Measurements from ENCODE around the gene CMPK2.
A peak's percentile ranks its signal among the peaks of the same experiment; 100 is the strongest.

Gene CMPK2

DNA sequence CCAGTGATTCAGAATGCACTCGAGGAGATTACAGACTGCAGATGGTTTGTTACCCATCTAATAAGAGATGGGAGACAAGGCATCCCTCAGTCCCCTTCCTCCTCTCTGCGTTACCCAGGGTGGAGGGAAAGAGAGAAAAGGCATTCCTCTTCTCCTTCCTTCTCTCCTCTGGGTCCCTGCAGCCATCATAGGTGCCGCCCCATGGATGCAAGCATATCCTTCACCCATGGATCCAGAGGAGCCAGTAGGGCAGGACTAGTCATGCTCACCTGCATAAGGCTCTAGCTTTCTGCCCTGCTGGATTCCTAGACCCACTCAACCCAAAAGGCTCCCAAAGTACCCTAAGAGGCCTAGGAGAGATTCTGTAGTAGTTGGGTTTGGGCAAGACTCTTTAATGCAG lies 20.4 kb downstream of the CMPK2 start:
- H3K14ac ChIP-seq (ENCODE audit: low read length in 2 of 2): no peak overlapping the region
- peaks cover 55% of the 10 kb centered on the region for H3K9me3 ChIP-seq (ENCODE audit: control insufficient read depth, low read length)
- H3K23ac ChIP-seq (ENCODE audit: low read length in 2 of 2): no peak overlapping the region
- H3K18ac ChIP-seq (ENCODE audit: low read depth in 1 of 2, low read length in 2 of 2): no peak overlapping the region
- peak; percentile 31 for DNase-seq
- no peak overlapping the region for H2BK12ac ChIP-seq (ENCODE audit: low read length in 2 of 2)
- H4K91ac ChIP-seq (ENCODE audit: low read length): no peak overlapping the region
- H3K4me3 ChIP-seq (ENCODE audit: insufficient read depth in 1 of 2, low read depth in 1 of 2, low read length in 2 of 2): peak overlapping the region in 1 of 2 experiments; percentile 28
- H3K4me2 ChIP-seq (ENCODE audit: low read length, poor library complexity, severe bottlenecking): no peak overlapping the region
- H2AFZ ChIP-seq (ENCODE audit: low read depth, low read length): no peak overlapping the region
- no peak overlapping the region for H2BK120ac ChIP-seq (ENCODE audit: low read depth, low read length)
- H3K9ac ChIP-seq (ENCODE audit: low read length): no peak overlapping the region
- H2AK5ac ChIP-seq (ENCODE audit: low read length, severe bottlenecking): no peak overlapping the region
- H2BK15ac ChIP-seq (ENCODE audit: low read depth, poor library complexity, severe bottlenecking): no peak overlapping the region
- no peak overlapping the region for H4K8ac ChIP-seq (ENCODE audit: low read length)
- H3K27me3 ChIP-seq (ENCODE audit: control insufficient read depth in 1 of 2, insufficient read depth in 1 of 2, low read length in 2 of 2): no peaks in the 10 kb centered on the region
- no peak overlapping the region for H2BK5ac ChIP-seq (ENCODE audit: low read depth, low read length, poor library complexity, severe bottlenecking)
- no peaks in the 10 kb centered on the region for H3K79me1 ChIP-seq (replicated peaks; ENCODE audit: low read length, poor library complexity, severe bottlenecking)
- 65% methylated on average over 3 of the region's 3 CpGs for WGBS
- no peak overlapping the region for H3K4ac ChIP-seq (ENCODE audit: low read depth in 1 of 2, low read length in 2 of 2)
- no peak overlapping the region for H3K27ac ChIP-seq (ENCODE audit: low read length, poor library complexity, severe bottlenecking)
- H3K4me1 ChIP-seq (ENCODE audit: control insufficient read depth, insufficient read depth, low read depth, low read length): no peaks in the 10 kb centered on the region
- H3K36me3 ChIP-seq (ENCODE audit: control insufficient read depth in 1 of 2, insufficient read depth in 2 of 2, low read depth in 1 of 2, low read length in 2 of 2): peaks cover 0 to 17% of the 10 kb centered on the region in 2 experiments

DNA sequence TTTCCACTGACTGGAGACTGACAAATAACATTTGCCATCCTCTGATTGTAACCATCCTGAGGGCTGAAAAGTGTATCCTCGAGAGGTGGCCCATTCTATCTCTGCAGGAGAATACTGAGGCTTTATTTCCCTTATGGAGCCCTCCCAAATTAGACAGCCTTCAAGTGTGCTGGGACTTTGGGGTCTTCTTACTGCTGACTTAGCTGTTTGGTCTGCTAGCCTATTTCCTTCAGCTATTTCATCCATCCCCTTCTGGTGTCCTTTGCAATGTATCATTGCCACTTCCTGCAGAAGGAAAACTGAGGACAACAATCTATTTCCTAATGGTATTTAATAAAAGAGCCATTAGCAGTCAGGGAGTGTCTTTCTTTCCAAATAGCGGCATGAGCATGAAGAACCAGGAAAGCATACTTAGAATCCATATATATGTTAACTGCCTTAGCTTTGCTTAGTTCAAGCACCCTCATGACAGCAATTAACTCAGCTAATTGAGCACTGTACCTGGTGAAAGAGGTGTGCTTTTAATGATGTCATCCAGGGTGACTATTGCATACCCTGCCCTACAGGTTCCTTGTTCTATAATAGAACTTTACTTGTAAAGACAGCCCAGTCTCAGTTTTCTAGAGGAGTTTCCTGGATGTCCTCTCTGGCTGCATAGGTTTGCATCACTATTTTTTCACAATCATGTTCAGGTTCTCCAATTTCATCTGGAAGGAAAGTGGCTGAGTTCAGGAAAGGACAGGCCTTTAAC lies 24.0 kb downstream of the CMPK2 start:
- H3K18ac ChIP-seq (ENCODE audit: low read depth in 1 of 2, low read length in 2 of 2): no peak overlapping the region
- no peak overlapping the region for H4K91ac ChIP-seq (ENCODE audit: low read length)
- no peaks in the 10 kb centered on the region for H3K79me1 ChIP-seq (replicated peaks; ENCODE audit: low read length, poor library complexity, severe bottlenecking)
- no peak overlapping the region for H2BK15ac ChIP-seq (ENCODE audit: low read depth, poor library complexity, severe bottlenecking)
- no peaks in the 10 kb centered on the region for H3K36me3 ChIP-seq (ENCODE audit: control insufficient read depth in 1 of 2, insufficient read depth in 2 of 2, low read depth in 1 of 2, low read length in 2 of 2)
- no peak overlapping the region for H3K9ac ChIP-seq (ENCODE audit: low read length)
- H2AFZ ChIP-seq (ENCODE audit: low read depth, low read length): no peak overlapping the region
- H3K27ac ChIP-seq (ENCODE audit: low read length, poor library complexity, severe bottlenecking): no peak overlapping the region
- no peaks in the 10 kb centered on the region for H3K4me1 ChIP-seq (ENCODE audit: control insufficient read depth, insufficient read depth, low read depth, low read length)
- no peak overlapping the region for H2BK12ac ChIP-seq (ENCODE audit: low read length in 2 of 2)
- no peak overlapping the region for H2BK120ac ChIP-seq (ENCODE audit: low read depth, low read length)
- H4K8ac ChIP-seq (ENCODE audit: low read length): no peak overlapping the region
- H3K4ac ChIP-seq (ENCODE audit: low read depth in 1 of 2, low read length in 2 of 2): no peak overlapping the region
- peaks cover 52% of the 10 kb centered on the region for H3K9me3 ChIP-seq (ENCODE audit: control insufficient read depth, low read length)
- no peak overlapping the region for H3K23ac ChIP-seq (ENCODE audit: low read length in 2 of 2)
- no peak overlapping the region for H3K14ac ChIP-seq (ENCODE audit: low read length in 2 of 2)
- no peak overlapping the region for H2BK5ac ChIP-seq (ENCODE audit: low read depth, low read length, poor library complexity, severe bottlenecking)
- no peak overlapping the region for H2AK5ac ChIP-seq (ENCODE audit: low read length, severe bottlenecking)
- no peaks in the 10 kb centered on the region for H3K27me3 ChIP-seq (ENCODE audit: control insufficient read depth in 1 of 2, insufficient read depth in 1 of 2, low read length in 2 of 2)
- no peak overlapping the region for H3K4me2 ChIP-seq (ENCODE audit: low read length, poor library complexity, severe bottlenecking)
- 67% methylated on average over 2 of the region's 2 CpGs for WGBS
- H3K4me3 ChIP-seq (ENCODE audit: insufficient read depth in 1 of 2, low read depth in 1 of 2, low read length in 2 of 2): no peak overlapping the region
- no peak for DNase-seq

DNA sequence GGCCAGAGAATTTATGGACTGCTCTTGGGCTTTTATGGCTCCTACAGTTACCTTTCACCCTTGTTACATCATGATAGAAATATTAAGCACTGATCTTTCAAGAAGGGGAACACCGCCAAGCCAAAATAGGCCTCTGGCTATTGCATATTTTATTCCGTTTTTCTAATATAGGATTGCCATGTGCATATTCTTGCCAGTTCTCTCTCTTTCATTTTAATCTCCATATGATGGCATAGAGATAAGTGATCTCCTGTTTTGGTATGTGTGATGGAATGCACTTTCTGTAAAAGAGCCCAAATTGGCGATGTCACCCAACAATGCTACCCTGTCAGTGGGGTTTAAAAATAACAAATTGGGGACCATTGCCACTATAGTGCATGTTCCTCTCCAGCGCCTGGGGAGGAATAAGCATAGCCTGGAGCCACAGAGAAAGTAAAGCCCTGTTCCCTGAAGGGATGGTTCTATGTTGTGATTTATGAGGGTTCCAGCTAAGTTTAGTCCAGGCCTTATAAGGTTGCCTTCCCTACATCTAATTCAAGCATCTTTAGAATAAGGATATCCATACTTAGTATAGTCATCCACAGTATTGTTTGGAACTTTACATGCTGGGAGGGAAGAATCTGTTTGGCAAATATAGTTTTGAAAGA lies 26.9 kb downstream of the CMPK2 start:
- H2AK5ac ChIP-seq (ENCODE audit: low read length, severe bottlenecking): no peak overlapping the region
- no peak overlapping the region for H3K23ac ChIP-seq (ENCODE audit: low read length in 2 of 2)
- H3K4ac ChIP-seq (ENCODE audit: low read depth in 1 of 2, low read length in 2 of 2): no peak overlapping the region
- H2BK15ac ChIP-seq (ENCODE audit: low read depth, poor library complexity, severe bottlenecking): no peak overlapping the region
- WGBS: 87% methylated on average over 2 of the region's 4 CpGs
- H4K91ac ChIP-seq (ENCODE audit: low read length): no peak overlapping the region
- no peak overlapping the region for H2AFZ ChIP-seq (ENCODE audit: low read depth, low read length)
- no peaks in the 10 kb centered on the region for H3K27me3 ChIP-seq (ENCODE audit: control insufficient read depth in 1 of 2, insufficient read depth in 1 of 2, low read length in 2 of 2)
- H2BK12ac ChIP-seq (ENCODE audit: low read length in 2 of 2): no peak overlapping the region
- H4K8ac ChIP-seq (ENCODE audit: low read length): no peak overlapping the region
- no peak for DNase-seq
- no peak overlapping the region for H2BK5ac ChIP-seq (ENCODE audit: low read depth, low read length, poor library complexity, severe bottlenecking)
- H3K4me2 ChIP-seq (ENCODE audit: low read length, poor library complexity, severe bottlenecking): no peak overlapping the region
- H3K36me3 ChIP-seq (ENCODE audit: control insufficient read depth in 1 of 2, insufficient read depth in 2 of 2, low read depth in 1 of 2, low read length in 2 of 2): no peaks in the 10 kb centered on the region
- H3K4me1 ChIP-seq (ENCODE audit: control insufficient read depth, insufficient read depth, low read depth, low read length): no peaks in the 10 kb centered on the region
- no peak overlapping the region for H3K18ac ChIP-seq (ENCODE audit: low read depth in 1 of 2, low read length in 2 of 2)
- no peak overlapping the region for H3K4me3 ChIP-seq (ENCODE audit: insufficient read depth in 1 of 2, low read depth in 1 of 2, low read length in 2 of 2)
- H3K14ac ChIP-seq (ENCODE audit: low read length in 2 of 2): no peak overlapping the region
- no peak overlapping the region for H3K27ac ChIP-seq (ENCODE audit: low read length, poor library complexity, severe bottlenecking)
- no peak overlapping the region for H3K9ac ChIP-seq (ENCODE audit: low read length)
- no peak overlapping the region for H2BK120ac ChIP-seq (ENCODE audit: low read depth, low read length)
- H3K9me3 ChIP-seq (ENCODE audit: control insufficient read depth, low read length): peaks cover 37% of the 10 kb centered on the region
- no peaks in the 10 kb centered on the region for H3K79me1 ChIP-seq (replicated peaks; ENCODE audit: low read length, poor library complexity, severe bottlenecking)

GRCh38 chr2:6835467-6835866 lies 30.2 kb downstream of the CMPK2 start:
- H3K27me3 ChIP-seq (ENCODE audit: control insufficient read depth in 1 of 2, insufficient read depth in 1 of 2, low read length in 2 of 2): no peaks in the 10 kb centered on the region
- H2BK120ac ChIP-seq (ENCODE audit: low read depth, low read length): no peak overlapping the region
- H3K4me2 ChIP-seq (ENCODE audit: low read length, poor library complexity, severe bottlenecking): no peak overlapping the region
- no peak overlapping the region for H2BK12ac ChIP-seq (ENCODE audit: low read length in 2 of 2)
- no peak overlapping the region for H3K4ac ChIP-seq (ENCODE audit: low read depth in 1 of 2, low read length in 2 of 2)
- H4K8ac ChIP-seq (ENCODE audit: low read length): no peak overlapping the region
- H2BK15ac ChIP-seq (ENCODE audit: low read depth, poor library complexity, severe bottlenecking): no peak overlapping the region
- H3K27ac ChIP-seq (ENCODE audit: low read length, poor library complexity, severe bottlenecking): no peak overlapping the region
- H3K23ac ChIP-seq (ENCODE audit: low read length in 2 of 2): no peak overlapping the region
- no peak overlapping the region for H3K4me3 ChIP-seq (ENCODE audit: insufficient read depth in 1 of 2, low read depth in 1 of 2, low read length in 2 of 2)
- no peak overlapping the region for H3K14ac ChIP-seq (ENCODE audit: low read length in 2 of 2)
- H2BK5ac ChIP-seq (ENCODE audit: low read depth, low read length, poor library complexity, severe bottlenecking): no peak overlapping the region
- DNase-seq: no peak
- no peak overlapping the region for H3K9ac ChIP-seq (ENCODE audit: low read length)
- H2AFZ ChIP-seq (ENCODE audit: low read depth, low read length): no peak overlapping the region
- H3K79me1 ChIP-seq (replicated peaks; ENCODE audit: low read length, poor library complexity, severe bottlenecking): no peaks in the 10 kb centered on the region
- no peak overlapping the region for H2AK5ac ChIP-seq (ENCODE audit: low read length, severe bottlenecking)
- no peaks in the 10 kb centered on the region for H3K36me3 ChIP-seq (ENCODE audit: control insufficient read depth in 1 of 2, insufficient read depth in 2 of 2, low read depth in 1 of 2, low read length in 2 of 2)
- peaks cover 45% of the 10 kb centered on the region for H3K9me3 ChIP-seq (ENCODE audit: control insufficient read depth, low read length)
- no peaks in the 10 kb centered on the region for H3K4me1 ChIP-seq (ENCODE audit: control insufficient read depth, insufficient read depth, low read depth, low read length)
- H4K91ac ChIP-seq (ENCODE audit: low read length): no peak overlapping the region
- no peak overlapping the region for H3K18ac ChIP-seq (ENCODE audit: low read depth in 1 of 2, low read length in 2 of 2)

Data from mesenchymal stem cell (in vitro differentiated cells and primary cell).